Loucy (cell line): Measurements from ENCODE around the gene MGRN1.

Experiments used
- H2AFZ ChIP-seq: fragments of 200-600 bp; sonication (generic); 2 replicates; pipeline ENCODE4 v1.6.0; 2016; ENCODE audit warnings: antibody characterized with exemption, mild to moderate bottlenecking, low read length, moderate library complexity
- H3F3A ChIP-seq: fragments of 200-600 bp; 2 replicates; pipeline ENCODE4 v1.6.0; 2016; ENCODE audit warnings: antibody characterized with exemption, low read depth, mild to moderate bottlenecking
- H3K27me3 ChIP-seq: fragments of 200-600 bp; sonication (generic); 2 replicates; pipeline ENCODE4 v1.6.1; 2014; ENCODE audit warnings: low read length, mild to moderate bottlenecking; ENCODE audit not compliant: insufficient read depth, poor library complexity, severe bottlenecking
- H3K36me3 ChIP-seq: fragments of 200-600 bp; sonication (generic); 2 replicates; pipeline ENCODE4 v1.6.1; 2016; ENCODE audit warnings: low read length; ENCODE audit not compliant: insufficient read depth
- H3K4me1 ChIP-seq: fragments of 200-600 bp; sonication (generic); 2 replicates; pipeline ENCODE4 v1.5.1; 2014; ENCODE audit warnings: low read length, mild to moderate bottlenecking; ENCODE audit not compliant: insufficient read depth, poor library complexity, severe bottlenecking
- H3K4me2 ChIP-seq: fragments of 200-600 bp; sonication (generic); 2 replicates; pipeline ENCODE4 v1.6.0; 2014; ENCODE audit warnings: antibody characterized with exemption, low read length, low read depth, mild to moderate bottlenecking; ENCODE audit not compliant: poor library complexity, severe bottlenecking
- H3K4me3 ChIP-seq: fragments of 200-600 bp; sonication (generic); 2 replicates; pipeline ENCODE4 v1.5.1; 2014; ENCODE audit warnings: low read length, mild to moderate bottlenecking, mixed read lengths; ENCODE audit not compliant: poor library complexity, severe bottlenecking
- H3K79me2 ChIP-seq: fragments of 200-600 bp; sonication (generic); 2 replicates; pipeline ENCODE4 v1.6.1; 2014; ENCODE audit warnings: low read length; ENCODE audit not compliant: insufficient read depth
- H3K9ac ChIP-seq: fragments of 200-600 bp; sonication (generic); 2 replicates; pipeline ENCODE4 v1.6.0; 2014; ENCODE audit warnings: mild to moderate bottlenecking, low read depth, low read length, moderate library complexity; ENCODE audit not compliant: poor library complexity, severe bottlenecking
- H3K9me2 ChIP-seq: fragments of 200-600 bp; sonication (generic); replicated peaks from 2 replicates; pipeline ENCODE4 v1.6.1; 2016; ENCODE audit warnings: low read depth, low read length, mixed read lengths
- H3K9me3 ChIP-seq: fragments of 200-600 bp; sonication (generic); 2 replicates; pipeline ENCODE4 v1.6.1; 2014; ENCODE audit warnings: mild to moderate bottlenecking, antibody characterized with exemption, low read length, low read depth; ENCODE audit not compliant: insufficient read depth
- H4K20me1 ChIP-seq: fragments of 200-600 bp; sonication (generic); 2 replicates; pipeline ENCODE4 v1.6.0; 2014; ENCODE audit warnings: antibody characterized with exemption, low read length, mild to moderate bottlenecking; ENCODE audit not compliant: insufficient read depth, poor library complexity, severe bottlenecking
- EZH2phosphoT487 ChIP-seq: fragments of 200-600 bp; IDR thresholded peaks from 2 replicates; pipeline ENCODE4 v1.6.1; 2018; ENCODE audit warnings: antibody characterized with exemption, mild to moderate bottlenecking, moderate library complexity, borderline replicate concordance
- TF ChIP-seq, protein P1 (sequence below): fragments of 200-600 bp; sonication (generic); conservative IDR thresholded peaks from 2 replicates; pipeline ENCODE4 v1.5.1; 2014; ENCODE audit warnings: mild to moderate bottlenecking, antibody characterized with exemption, low read length

Gene MGRN1

GRCh38 chr16:4614571-4615383 lies 9.8 kb upstream of the MGRN1 start, which contains the start of gene UBALD1:
Gene UBALD1, minus strand, starts transcription at chr16:4614888. Its CDS starts 91 bp downstream, at chr16:4614797.
- H3K9me3 ChIP-seq: no peaks in the 10 kb centered on the region
- H3K79me2 ChIP-seq: peaks cover 47% of the 10 kb centered on the region
- peak within 1 kb of the TSS; percentile 77 for H3K9ac ChIP-seq
- H3F3A ChIP-seq: no peaks in the 10 kb centered on the region
- no peaks in the 10 kb centered on the region for H3K27me3 ChIP-seq
- peak within 1 kb of the TSS; percentile 85 for H3K4me2 ChIP-seq
- H2AFZ ChIP-seq: peak within 1 kb of the TSS; percentile 70; the same call in 1 of the 2 replicates
- no peaks in the 10 kb centered on the region for H3K9me2 ChIP-seq
- H3K4me3 ChIP-seq: peak within 1 kb of the TSS; percentile 85
- no peaks in the 10 kb centered on the region for H3K36me3 ChIP-seq
- TF ChIP-seq EZH2phosphoT487: no peak
- TF ChIP-seq, protein P1, sequence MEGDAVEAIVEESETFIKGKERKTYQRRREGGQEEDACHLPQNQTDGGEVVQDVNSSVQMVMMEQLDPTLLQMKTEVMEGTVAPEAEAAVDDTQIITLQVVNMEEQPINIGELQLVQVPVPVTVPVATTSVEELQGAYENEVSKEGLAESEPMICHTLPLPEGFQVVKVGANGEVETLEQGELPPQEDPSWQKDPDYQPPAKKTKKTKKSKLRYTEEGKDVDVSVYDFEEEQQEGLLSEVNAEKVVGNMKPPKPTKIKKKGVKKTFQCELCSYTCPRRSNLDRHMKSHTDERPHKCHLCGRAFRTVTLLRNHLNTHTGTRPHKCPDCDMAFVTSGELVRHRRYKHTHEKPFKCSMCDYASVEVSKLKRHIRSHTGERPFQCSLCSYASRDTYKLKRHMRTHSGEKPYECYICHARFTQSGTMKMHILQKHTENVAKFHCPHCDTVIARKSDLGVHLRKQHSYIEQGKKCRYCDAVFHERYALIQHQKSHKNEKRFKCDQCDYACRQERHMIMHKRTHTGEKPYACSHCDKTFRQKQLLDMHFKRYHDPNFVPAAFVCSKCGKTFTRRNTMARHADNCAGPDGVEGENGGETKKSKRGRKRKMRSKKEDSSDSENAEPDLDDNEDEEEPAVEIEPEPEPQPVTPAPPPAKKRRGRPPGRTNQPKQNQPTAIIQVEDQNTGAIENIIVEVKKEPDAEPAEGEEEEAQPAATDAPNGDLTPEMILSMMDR: no peak
- H3K4me1 ChIP-seq: peaks cover 12% of the 10 kb centered on the region
- peaks cover 16% of the 10 kb centered on the region for H4K20me1 ChIP-seq

- Histone ChIP-seq H3F3A (no peaks in the 10 kb centered on the region), H2AFZ (peak overlapping the region; percentile 70; the same call in 1 of the 2 replicates), H3K36me3 (no peaks in the 10 kb centered on the region), H3K9ac (peak overlapping the region; percentile 77), H3K4me3 (peak overlapping the region; percentile 85), H3K9me2 (no peaks in the 10 kb centered on the region), H3K79me2 (peaks cover 41% of the 10 kb centered on the region), H3K9me3 (no peaks in the 10 kb centered on the region), H3K27me3 (no peaks in the 10 kb centered on the region), H3K4me2 (peak overlapping the region; percentile 85), H3K4me1 (peaks cover 12% of the 10 kb centered on the region), H4K20me1 (peaks cover 16% of the 10 kb centered on the region)
- TF ChIP-seq, protein P1: no peak
- no peak for TF ChIP-seq EZH2phosphoT487
Measured at GRCh38 chr16:4615384-4616046, 9.1 kb upstream of the MGRN1 start.

DNA sequence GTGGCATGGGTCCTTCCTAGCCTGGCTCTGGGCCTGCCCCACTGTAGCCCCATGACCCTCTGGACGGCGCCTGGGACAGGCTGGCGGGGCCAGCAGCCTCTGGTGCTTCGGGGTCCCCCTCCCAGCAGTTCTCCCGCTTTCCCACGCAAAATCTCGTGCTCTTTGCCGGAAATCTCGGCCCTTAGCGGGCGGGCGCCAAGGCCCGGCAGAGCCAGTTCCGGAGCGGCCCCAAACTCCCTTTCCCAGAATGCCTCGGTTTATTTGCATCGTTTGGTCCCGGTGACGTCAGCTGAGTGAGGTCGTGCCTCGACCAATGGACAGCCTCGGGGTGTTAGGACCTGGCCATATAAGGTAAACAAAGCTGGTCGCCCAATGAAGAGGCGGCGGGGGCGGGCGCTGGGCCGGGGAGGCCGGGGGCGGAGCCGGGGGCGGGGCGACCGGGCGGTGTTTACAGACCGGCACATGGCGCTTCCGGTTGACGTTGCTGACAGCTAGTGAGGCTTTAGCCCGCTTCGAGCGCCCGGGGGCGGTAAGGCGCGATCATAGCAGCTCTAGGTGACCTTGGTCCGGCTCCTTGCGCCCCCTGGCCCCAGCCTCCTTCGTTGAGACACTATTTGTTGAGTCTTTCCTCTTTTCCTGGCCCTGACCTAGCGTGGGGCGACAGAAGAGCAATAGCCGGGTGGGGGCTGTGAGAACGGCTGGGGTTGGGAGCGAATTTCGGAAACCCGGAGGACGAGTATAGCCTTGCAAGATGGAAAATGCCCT lies 8.4 kb upstream of the MGRN1 start:
- Histone ChIP-seq H3F3A (no peaks in the 10 kb centered on the region), H3K9me2 (no peaks in the 10 kb centered on the region), H3K4me2 (peak overlapping the region; percentile 85), H3K27me3 (no peaks in the 10 kb centered on the region), H3K9ac (peak overlapping the region; percentile 77), H3K9me3 (no peaks in the 10 kb centered on the region), H2AFZ (peak overlapping the region; percentile 70; the same call in 1 of the 2 replicates), H3K4me1 (peaks cover 12% of the 10 kb centered on the region), H3K4me3 (peak overlapping the region; percentile 85), H3K36me3 (no peaks in the 10 kb centered on the region), H4K20me1 (peaks cover 16% of the 10 kb centered on the region), H3K79me2 (peaks cover 34% of the 10 kb centered on the region)
- no peak for TF ChIP-seq EZH2phosphoT487
- TF ChIP-seq, protein P1: peak; percentile 43
